ENCODE measurements around the gene BMP7. TPM values are rescaled to one million over a fixed set of nuclear protein-coding genes. Genes with fewer than 3 reads are reported as not detected.

BMP7 gene
- total and polyA plus RNA-seq, 2 of the 13 experiments (the other 11 are each of a cell fraction or from before 2014, with no cell fraction given): not detected

DNA sequence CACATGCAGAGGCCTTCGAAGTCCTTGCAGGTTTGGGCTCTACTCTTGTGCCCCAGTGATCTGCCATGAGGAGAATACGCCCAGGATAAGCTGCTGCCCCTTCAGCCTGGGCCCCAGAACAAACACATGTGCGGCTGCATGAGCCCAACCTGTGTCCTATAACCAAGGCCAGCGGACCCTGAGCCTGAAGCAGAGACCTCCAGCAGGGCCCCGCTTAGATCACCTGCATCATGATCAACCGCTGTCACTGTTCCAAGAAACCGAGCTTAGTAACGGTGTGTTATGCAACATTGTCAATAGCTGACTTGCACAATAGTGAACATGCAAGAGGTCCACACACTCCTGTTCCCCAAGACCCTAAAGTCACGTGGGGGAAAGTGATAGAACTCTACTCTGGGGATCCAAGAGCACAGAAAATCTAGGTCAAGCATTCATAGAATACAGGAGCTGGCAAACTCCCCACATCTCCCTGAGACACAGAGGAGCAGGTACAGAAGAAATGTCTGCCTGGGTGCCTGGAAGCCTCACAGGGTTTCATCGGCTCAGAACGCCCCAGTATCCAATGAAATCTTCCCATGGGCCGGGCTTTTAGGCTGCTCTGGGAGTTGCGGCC is 136.2 kb downstream of the BMP7 start (continued):
- TF ChIP-seq, protein P1, sequence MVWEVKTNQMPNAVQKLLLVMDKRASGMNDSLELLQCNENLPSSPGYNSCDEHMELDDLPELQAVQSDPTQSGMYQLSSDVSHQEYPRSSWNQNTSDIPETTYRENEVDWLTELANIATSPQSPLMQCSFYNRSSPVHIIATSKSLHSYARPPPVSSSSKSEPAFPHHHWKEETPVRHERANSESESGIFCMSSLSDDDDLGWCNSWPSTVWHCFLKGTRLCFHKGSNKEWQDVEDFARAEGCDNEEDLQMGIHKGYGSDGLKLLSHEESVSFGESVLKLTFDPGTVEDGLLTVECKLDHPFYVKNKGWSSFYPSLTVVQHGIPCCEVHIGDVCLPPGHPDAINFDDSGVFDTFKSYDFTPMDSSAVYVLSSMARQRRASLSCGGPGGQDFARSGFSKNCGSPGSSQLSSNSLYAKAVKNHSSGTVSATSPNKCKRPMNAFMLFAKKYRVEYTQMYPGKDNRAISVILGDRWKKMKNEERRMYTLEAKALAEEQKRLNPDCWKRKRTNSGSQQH (CRISPR knock-in tag; IDR thresholded peaks at IDR 0.05; ENCODE audit: low read depth): peak; percentile 73; the same call in 1 of the 2 replicates
- TF ChIP-seq GATAD2A (CRISPR knock-in tag; IDR thresholded peaks at IDR 0.05) (peak; percentile 97), ZNF431 (CRISPR knock-in tag; IDR thresholded peaks at IDR 0.05; ENCODE audit: borderline replicate concordance, low read depth) (no peak), NFIB (CRISPR knock-in tag; IDR thresholded peaks at IDR 0.05; ENCODE audit: borderline replicate concordance) (peak; percentile 59; the same call in 1 of the 2 replicates), TBX2 (CRISPR knock-in tag; IDR thresholded peaks at IDR 0.05; ENCODE audit: borderline replicate concordance) (peak; percentile 74), ZNF83 (CRISPR knock-in tag; IDR thresholded peaks at IDR 0.05; ENCODE audit: borderline replicate concordance) (no peak), GLI4 (CRISPR knock-in tag; IDR thresholded peaks at IDR 0.05; ENCODE audit: borderline replicate concordance) (peak; percentile 89; the same call in 1 of the 2 replicates), ZNF891 (CRISPR knock-in tag; IDR thresholded peaks at IDR 0.05) (peak; percentile 84; the same call in 1 of the 2 replicates), ZFX (CRISPR knock-in tag; IDR thresholded peaks at IDR 0.05; ENCODE audit: low read depth) (peak; percentile 69), SIX4 (CRISPR knock-in tag; IDR thresholded peaks at IDR 0.05) (0 out of 2 replicates have a peak, but pooled peaks have one; percentile 51), SP2 (CRISPR knock-in tag; IDR thresholded peaks at IDR 0.05) (0 out of 2 replicates have a peak, but pooled peaks have one; percentile 25), PPARG (CRISPR knock-in tag; conservative IDR thresholded peaks at IDR 0.05) (no peak), ZNF337 (CRISPR knock-in tag; IDR thresholded peaks at IDR 0.05; ENCODE audit: borderline replicate concordance, low read depth) (no peak), ZNF564 (CRISPR knock-in tag; IDR thresholded peaks at IDR 0.05) (peak; percentile 45; the same call in 1 of the 2 replicates), FOXC1 (CRISPR knock-in tag; IDR thresholded peaks at IDR 0.05; ENCODE audit: borderline replicate concordance) (peak; percentile 65; the same call in 1 of the 2 replicates), RBFOX2 (IDR thresholded peaks at IDR 0.05; ENCODE audit: low read depth, low read length) (no peak), IKZF1 (IDR thresholded peaks at IDR 0.05) (no peak), SMARCE1 (IDR thresholded peaks at IDR 0.05; ENCODE audit: borderline replicate concordance) (no peak), ZNF232 (CRISPR knock-in tag; IDR thresholded peaks at IDR 0.05; ENCODE audit: borderline replicate concordance) (no peak)
- TF ChIP-seq, protein P2, sequence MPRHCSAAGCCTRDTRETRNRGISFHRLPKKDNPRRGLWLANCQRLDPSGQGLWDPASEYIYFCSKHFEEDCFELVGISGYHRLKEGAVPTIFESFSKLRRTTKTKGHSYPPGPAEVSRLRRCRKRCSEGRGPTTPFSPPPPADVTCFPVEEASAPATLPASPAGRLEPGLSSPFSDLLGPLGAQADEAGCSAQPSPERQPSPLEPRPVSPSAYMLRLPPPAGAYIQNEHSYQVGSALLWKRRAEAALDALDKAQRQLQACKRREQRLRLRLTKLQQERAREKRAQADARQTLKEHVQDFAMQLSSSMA (CRISPR knock-in tag; IDR thresholded peaks at IDR 0.05): no peak
- TF ChIP-seq, protein P3, sequence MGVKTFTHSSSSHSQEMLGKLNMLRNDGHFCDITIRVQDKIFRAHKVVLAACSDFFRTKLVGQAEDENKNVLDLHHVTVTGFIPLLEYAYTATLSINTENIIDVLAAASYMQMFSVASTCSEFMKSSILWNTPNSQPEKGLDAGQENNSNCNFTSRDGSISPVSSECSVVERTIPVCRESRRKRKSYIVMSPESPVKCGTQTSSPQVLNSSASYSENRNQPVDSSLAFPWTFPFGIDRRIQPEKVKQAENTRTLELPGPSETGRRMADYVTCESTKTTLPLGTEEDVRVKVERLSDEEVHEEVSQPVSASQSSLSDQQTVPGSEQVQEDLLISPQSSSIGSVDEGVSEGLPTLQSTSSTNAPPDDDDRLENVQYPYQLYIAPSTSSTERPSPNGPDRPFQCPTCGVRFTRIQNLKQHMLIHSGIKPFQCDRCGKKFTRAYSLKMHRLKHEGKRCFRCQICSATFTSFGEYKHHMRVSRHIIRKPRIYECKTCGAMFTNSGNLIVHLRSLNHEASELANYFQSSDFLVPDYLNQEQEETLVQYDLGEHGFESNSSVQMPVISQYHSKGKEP (CRISPR knock-in tag; IDR thresholded peaks at IDR 0.05): no peak
- TF ChIP-seq, protein P4, sequence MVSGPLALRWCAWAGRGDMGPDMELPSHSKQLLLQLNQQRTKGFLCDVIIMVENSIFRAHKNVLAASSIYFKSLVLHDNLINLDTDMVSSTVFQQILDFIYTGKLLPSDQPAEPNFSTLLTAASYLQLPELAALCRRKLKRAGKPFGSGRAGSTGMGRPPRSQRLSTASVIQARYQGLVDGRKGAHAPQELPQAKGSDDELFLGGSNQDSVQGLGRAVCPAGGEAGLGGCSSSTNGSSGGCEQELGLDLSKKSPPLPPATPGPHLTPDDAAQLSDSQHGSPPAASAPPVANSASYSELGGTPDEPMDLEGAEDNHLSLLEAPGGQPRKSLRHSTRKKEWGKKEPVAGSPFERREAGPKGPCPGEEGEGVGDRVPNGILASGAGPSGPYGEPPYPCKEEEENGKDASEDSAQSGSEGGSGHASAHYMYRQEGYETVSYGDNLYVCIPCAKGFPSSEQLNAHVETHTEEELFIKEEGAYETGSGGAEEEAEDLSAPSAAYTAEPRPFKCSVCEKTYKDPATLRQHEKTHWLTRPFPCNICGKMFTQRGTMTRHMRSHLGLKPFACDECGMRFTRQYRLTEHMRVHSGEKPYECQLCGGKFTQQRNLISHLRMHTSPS (CRISPR knock-in tag; IDR thresholded peaks at IDR 0.05; ENCODE audit: low read depth): no peak
- TF ChIP-seq, protein P5, sequence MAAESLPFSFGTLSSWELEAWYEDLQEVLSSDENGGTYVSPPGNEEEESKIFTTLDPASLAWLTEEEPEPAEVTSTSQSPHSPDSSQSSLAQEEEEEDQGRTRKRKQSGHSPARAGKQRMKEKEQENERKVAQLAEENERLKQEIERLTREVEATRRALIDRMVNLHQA (CRISPR knock-in tag; IDR thresholded peaks at IDR 0.05): no peak
